Hepatocyte (in vitro differentiated cells): Measurements from ENCODE around the gene MBP.

Experiments
- EZH2 ChIP-seq: fragments of 200-600 bp; sonication (generic); IDR thresholded peaks from 2 replicates; pipeline ENCODE4 v1.6.1; 2016; ENCODE audit warnings: antibody characterized with exemption, mild to moderate bottlenecking, borderline replicate concordance
- EZH2phosphoT487 ChIP-seq: fragments of 200-600 bp; sonication (generic); IDR thresholded peaks from one replicate; pipeline ENCODE4 v1.6.1; 2018; ENCODE audit warnings: antibody characterized with exemption, mild to moderate bottlenecking, low read depth, moderate library complexity; ENCODE audit not compliant: unreplicated experiment, severe bottlenecking
- TF ChIP-seq, protein P1 (sequence below): fragments of 200-600 bp; sonication (generic); IDR thresholded peaks from 2 replicates; pipeline ENCODE4 v1.5.1; 2016; ENCODE audit warnings: antibody characterized with exemption, mild to moderate bottlenecking; ENCODE audit not compliant: poor library complexity

DNA sequence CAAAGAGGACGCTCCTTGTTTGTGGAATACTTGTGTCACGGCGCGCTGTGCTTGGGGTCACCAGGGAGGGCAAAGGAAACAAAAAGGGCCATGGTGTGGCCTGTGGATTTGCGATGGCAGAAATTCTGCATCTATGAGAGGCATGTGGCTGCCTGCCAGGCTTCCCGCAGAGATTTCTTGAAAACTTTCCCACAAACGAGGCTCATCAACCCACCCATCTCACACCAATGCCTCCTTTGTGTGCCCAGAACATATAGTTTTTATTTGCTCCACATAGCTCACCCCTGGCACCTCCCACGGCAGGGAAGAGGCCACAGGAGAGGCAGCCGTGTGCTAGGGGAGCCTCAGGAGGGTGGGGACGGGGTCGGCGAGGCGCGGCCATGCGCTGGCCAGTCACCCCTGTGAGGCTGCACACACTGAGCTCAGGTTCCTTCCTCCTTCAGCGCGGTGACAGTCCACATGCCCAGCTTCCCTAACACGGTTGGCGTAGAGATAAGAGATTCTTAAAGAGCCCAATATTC is 100.3 kb downstream of the MBP start:
- TF ChIP-seq, protein P1, sequence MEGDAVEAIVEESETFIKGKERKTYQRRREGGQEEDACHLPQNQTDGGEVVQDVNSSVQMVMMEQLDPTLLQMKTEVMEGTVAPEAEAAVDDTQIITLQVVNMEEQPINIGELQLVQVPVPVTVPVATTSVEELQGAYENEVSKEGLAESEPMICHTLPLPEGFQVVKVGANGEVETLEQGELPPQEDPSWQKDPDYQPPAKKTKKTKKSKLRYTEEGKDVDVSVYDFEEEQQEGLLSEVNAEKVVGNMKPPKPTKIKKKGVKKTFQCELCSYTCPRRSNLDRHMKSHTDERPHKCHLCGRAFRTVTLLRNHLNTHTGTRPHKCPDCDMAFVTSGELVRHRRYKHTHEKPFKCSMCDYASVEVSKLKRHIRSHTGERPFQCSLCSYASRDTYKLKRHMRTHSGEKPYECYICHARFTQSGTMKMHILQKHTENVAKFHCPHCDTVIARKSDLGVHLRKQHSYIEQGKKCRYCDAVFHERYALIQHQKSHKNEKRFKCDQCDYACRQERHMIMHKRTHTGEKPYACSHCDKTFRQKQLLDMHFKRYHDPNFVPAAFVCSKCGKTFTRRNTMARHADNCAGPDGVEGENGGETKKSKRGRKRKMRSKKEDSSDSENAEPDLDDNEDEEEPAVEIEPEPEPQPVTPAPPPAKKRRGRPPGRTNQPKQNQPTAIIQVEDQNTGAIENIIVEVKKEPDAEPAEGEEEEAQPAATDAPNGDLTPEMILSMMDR, result no peak
- no peak for TF ChIP-seq EZH2
- no peak for TF ChIP-seq EZH2phosphoT487
